Measurements from ENCODE around the gene NTNG1.

The NTNG1 gene

DNA sequence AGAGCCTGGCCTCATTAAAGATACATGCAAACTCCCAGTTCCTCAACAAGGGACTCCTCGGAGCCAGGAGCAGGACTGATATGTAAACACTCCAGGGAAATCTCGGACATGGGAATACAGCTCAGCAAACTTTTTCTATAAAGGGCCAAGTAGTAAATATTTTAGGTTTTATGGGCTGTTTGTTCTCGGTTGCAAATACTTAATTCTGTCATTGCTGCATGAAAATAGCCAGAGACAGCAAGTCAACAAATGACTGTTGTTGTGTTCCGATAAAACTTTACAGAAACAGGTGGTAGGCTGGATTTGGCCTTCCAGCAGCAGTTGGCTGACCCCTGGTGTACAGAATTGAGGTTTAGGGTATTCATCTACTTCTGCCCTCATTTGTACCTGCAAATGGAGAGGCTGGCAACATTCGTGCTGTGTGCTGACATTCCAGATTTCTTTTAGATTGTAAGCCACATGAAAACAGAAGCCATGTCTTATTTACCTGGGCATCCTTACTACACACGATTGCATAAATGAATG is 360.3 kb downstream of the NTNG1 start:
- DNase-seq (ENCODE audit: low spot score in 2 of 2) = no peak
- ATAC-seq (replicated peaks; ENCODE audit: extremely low read depth, poor library complexity, severe bottlenecking) = no peak
- H3K27me3 Mint-ChIP-seq = peaks cover 15% of the 10 kb centered on the region
- no peaks in the 10 kb centered on the region for H3K9me3 Mint-ChIP-seq
- no peak overlapping the region for H3K4me3 Mint-ChIP-seq
- no peaks in the 10 kb centered on the region for H3K36me3 Mint-ChIP-seq (ENCODE audit: insufficient read depth)
- no peaks in the 10 kb centered on the region for H3K4me1 Mint-ChIP-seq
- no peak overlapping the region for H3K27ac Mint-ChIP-seq (ENCODE audit: low read depth)

- H3K4me1 Mint-ChIP-seq = no peaks in the 10 kb centered on the region
Observed at GRCh38 chr1:107510347-107510746, 369.5 kb downstream of the NTNG1 start.

GRCh38 chr1:107512836-107513235 is 372.0 kb downstream of the NTNG1 start:
- no peaks in the 10 kb centered on the region for H3K4me1 Mint-ChIP-seq
- H3K27me3 Mint-ChIP-seq = peaks cover 9% of the 10 kb centered on the region
- H3K9me3 Mint-ChIP-seq = no peaks in the 10 kb centered on the region
- H3K27ac Mint-ChIP-seq (ENCODE audit: low read depth) = no peak overlapping the region
- no peaks in the 10 kb centered on the region for H3K36me3 Mint-ChIP-seq (ENCODE audit: insufficient read depth)
- H3K4me3 Mint-ChIP-seq = no peak overlapping the region
- DNase-seq (ENCODE audit: low spot score in 2 of 2) = no peak
- ATAC-seq (replicated peaks; ENCODE audit: extremely low read depth, poor library complexity, severe bottlenecking) = no peak

More at GRCh38 chr1:107510347-107510746, 369.5 kb downstream of the NTNG1 start:
- no peak overlapping the region for H3K4me3 Mint-ChIP-seq
- peaks cover 9% of the 10 kb centered on the region for H3K27me3 Mint-ChIP-seq
- H3K9me3 Mint-ChIP-seq = no peaks in the 10 kb centered on the region
- no peak overlapping the region for H3K27ac Mint-ChIP-seq (ENCODE audit: low read depth)
- H3K36me3 Mint-ChIP-seq (ENCODE audit: insufficient read depth) = no peaks in the 10 kb centered on the region
- no peak for DNase-seq (ENCODE audit: low spot score in 2 of 2)
- no peak for ATAC-seq (replicated peaks; ENCODE audit: extremely low read depth, poor library complexity, severe bottlenecking)

- Mint-ChIP-seq H3K27me3 (peaks cover 19% of the 10 kb centered on the region), H3K27ac (ENCODE audit: low read depth) (no peak overlapping the region), H3K36me3 (ENCODE audit: insufficient read depth) (no peaks in the 10 kb centered on the region), H3K4me3 (no peak overlapping the region), H3K4me1 (no peaks in the 10 kb centered on the region), H3K9me3 (no peaks in the 10 kb centered on the region)
- DNase-seq (ENCODE audit: low spot score in 2 of 2) (no peak), ATAC-seq (replicated peaks; ENCODE audit: extremely low read depth, poor library complexity, severe bottlenecking) (no peak)
Observed at GRCh38 chr1:107514841-107515240, 374.0 kb downstream of the NTNG1 start.

GRCh38 chr1:107515702-107516101 is 374.9 kb downstream of the NTNG1 start:
- no peaks in the 10 kb centered on the region for H3K9me3 Mint-ChIP-seq
- H3K36me3 Mint-ChIP-seq (ENCODE audit: insufficient read depth) = no peaks in the 10 kb centered on the region
- peaks cover 22% of the 10 kb centered on the region for H3K27me3 Mint-ChIP-seq
- no peaks in the 10 kb centered on the region for H3K4me1 Mint-ChIP-seq
- H3K27ac Mint-ChIP-seq (ENCODE audit: low read depth) = no peak overlapping the region
- DNase-seq (ENCODE audit: low spot score in 2 of 2) = no peak
- no peak for ATAC-seq (replicated peaks; ENCODE audit: extremely low read depth, poor library complexity, severe bottlenecking)
- no peak overlapping the region for H3K4me3 Mint-ChIP-seq

- H3K36me3 Mint-ChIP-seq (ENCODE audit: insufficient read depth) = no peaks in the 10 kb centered on the region
- H3K4me1 Mint-ChIP-seq = no peaks in the 10 kb centered on the region
- no peaks in the 10 kb centered on the region for H3K9me3 Mint-ChIP-seq
- DNase-seq (ENCODE audit: low spot score in 2 of 2) = no peak
- no peak overlapping the region for H3K27ac Mint-ChIP-seq (ENCODE audit: low read depth)
- no peak overlapping the region for H3K4me3 Mint-ChIP-seq
- ATAC-seq (replicated peaks; ENCODE audit: extremely low read depth, poor library complexity, severe bottlenecking) = no peak
- H3K27me3 Mint-ChIP-seq = peaks cover 31% of the 10 kb centered on the region
Observed at GRCh38 chr1:107523061-107523460, 382.2 kb downstream of the NTNG1 start.

- no peak overlapping the region for H3K27ac Mint-ChIP-seq (ENCODE audit: low read depth)
- no peaks in the 10 kb centered on the region for H3K4me1 Mint-ChIP-seq
- no peaks in the 10 kb centered on the region for H3K9me3 Mint-ChIP-seq
- ATAC-seq (replicated peaks; ENCODE audit: extremely low read depth, poor library complexity, severe bottlenecking) (no peak), DNase-seq (ENCODE audit: low spot score in 2 of 2) (no peak)
- peaks cover 38% of the 10 kb centered on the region for H3K27me3 Mint-ChIP-seq
- no peak overlapping the region for H3K4me3 Mint-ChIP-seq
- H3K36me3 Mint-ChIP-seq (ENCODE audit: insufficient read depth) = no peaks in the 10 kb centered on the region
Observed at GRCh38 chr1:107523736-107524135, 382.9 kb downstream of the NTNG1 start.

- DNase-seq (ENCODE audit: low spot score in 2 of 2) = no peak
Observed at GRCh38 chr1:107524301-107524700, 383.5 kb downstream of the NTNG1 start.

DNA sequence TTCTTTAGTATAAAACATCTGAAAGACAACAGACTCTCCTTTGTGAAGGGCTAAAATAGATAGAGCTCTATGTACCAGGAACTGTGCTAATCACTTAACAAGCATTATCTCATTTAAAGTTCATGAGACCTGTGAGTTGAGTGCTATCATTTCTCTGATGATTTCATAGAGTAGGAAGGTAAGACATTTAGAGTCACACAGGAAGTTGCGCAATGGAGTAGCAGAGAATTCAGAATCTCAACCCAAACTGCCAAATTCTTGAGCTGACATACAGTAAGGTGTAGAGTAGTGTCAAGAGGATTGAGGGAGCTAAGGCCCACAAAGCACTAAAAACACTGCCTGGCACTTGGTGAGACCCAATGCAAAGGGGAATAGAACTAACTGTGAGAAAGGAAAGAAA is 384.3 kb downstream of the NTNG1 start:
- no peak overlapping the region for H3K4me3 Mint-ChIP-seq
- peaks cover 27% of the 10 kb centered on the region for H3K27me3 Mint-ChIP-seq
- H3K27ac Mint-ChIP-seq (ENCODE audit: low read depth) = no peak overlapping the region
- H3K4me1 Mint-ChIP-seq = no peaks in the 10 kb centered on the region
- DNase-seq (ENCODE audit: low spot score in 2 of 2) (no peak), ATAC-seq (replicated peaks; ENCODE audit: extremely low read depth, poor library complexity, severe bottlenecking) (no peak)
- no peaks in the 10 kb centered on the region for H3K9me3 Mint-ChIP-seq
- H3K36me3 Mint-ChIP-seq (ENCODE audit: insufficient read depth) = no peaks in the 10 kb centered on the region

More at GRCh38 chr1:107524301-107524700, 383.5 kb downstream of the NTNG1 start:
- Mint-ChIP-seq H3K36me3 (ENCODE audit: insufficient read depth) (no peaks in the 10 kb centered on the region), H3K27me3 (peaks cover 35% of the 10 kb centered on the region), H3K27ac (ENCODE audit: low read depth) (no peak overlapping the region), H3K4me3 (no peak overlapping the region), H3K9me3 (no peaks in the 10 kb centered on the region), H3K4me1 (no peaks in the 10 kb centered on the region)
- ATAC-seq (replicated peaks; ENCODE audit: extremely low read depth, poor library complexity, severe bottlenecking) = no peak

DNA sequence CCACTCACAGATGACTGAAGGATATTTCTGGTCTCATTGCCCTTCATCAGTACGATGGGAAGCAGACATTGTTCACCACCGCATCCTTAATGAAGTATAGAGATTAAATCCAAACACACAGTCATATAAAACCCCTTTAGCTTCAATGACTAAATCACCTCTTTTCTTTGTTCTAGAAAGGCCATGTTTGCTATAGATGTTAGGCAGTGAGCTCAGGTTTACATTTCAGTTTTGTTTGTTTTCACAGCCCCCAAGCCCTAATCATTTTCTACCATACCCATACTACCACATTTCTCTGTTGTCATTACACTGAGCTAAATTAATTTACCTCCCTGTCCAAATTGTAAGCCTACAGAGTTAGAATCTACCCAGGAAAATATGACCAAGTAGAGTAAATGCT is 385.1 kb downstream of the NTNG1 start:
- H3K9me3 Mint-ChIP-seq = no peaks in the 10 kb centered on the region
- no peak overlapping the region for H3K27ac Mint-ChIP-seq (ENCODE audit: low read depth)
- no peak overlapping the region for H3K4me3 Mint-ChIP-seq
- DNase-seq (ENCODE audit: low spot score in 2 of 2) (no peak), ATAC-seq (replicated peaks; ENCODE audit: extremely low read depth, poor library complexity, severe bottlenecking) (no peak)
- peaks cover 34% of the 10 kb centered on the region for H3K27me3 Mint-ChIP-seq
- no peaks in the 10 kb centered on the region for H3K4me1 Mint-ChIP-seq
- H3K36me3 Mint-ChIP-seq (ENCODE audit: insufficient read depth) = no peaks in the 10 kb centered on the region

DNA sequence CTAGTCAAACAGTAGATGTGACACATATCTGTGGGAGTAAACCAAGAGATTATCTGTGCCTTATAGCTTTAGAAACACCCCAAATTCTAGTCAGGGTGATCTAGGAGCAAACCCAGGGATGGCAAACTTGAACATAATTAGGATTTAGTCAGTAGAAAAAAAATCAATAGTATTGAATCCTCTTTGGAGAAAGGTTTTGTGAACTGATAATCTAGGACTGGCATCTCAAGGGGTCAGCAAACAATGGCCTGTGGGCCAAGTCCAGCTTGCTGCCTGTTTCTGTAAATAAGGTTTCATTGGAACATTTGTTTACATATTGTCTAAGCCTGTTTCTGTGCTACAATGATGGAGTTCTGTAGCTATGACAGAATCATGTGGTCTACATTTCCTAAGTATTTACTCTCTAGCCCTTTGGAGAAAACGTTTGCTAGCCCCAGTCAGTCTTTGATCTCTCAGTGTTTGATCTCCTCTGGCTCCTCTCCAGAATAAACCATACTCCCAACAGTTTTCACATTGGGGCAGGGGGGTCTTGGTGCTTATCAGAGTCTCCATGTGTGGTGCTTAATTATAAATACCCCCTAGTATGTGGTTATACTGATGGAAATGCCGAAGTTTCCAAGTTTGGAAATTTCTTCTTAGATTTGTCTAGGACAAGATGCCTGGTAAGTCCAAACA is 385.8 kb downstream of the NTNG1 start:
- no peak for DNase-seq (ENCODE audit: low spot score in 2 of 2)
- Mint-ChIP-seq H3K27me3 (peaks cover 41% of the 10 kb centered on the region), H3K9me3 (no peaks in the 10 kb centered on the region), H3K4me3 (no peak overlapping the region), H3K27ac (ENCODE audit: low read depth) (no peak overlapping the region), H3K4me1 (no peaks in the 10 kb centered on the region), H3K36me3 (ENCODE audit: insufficient read depth) (no peaks in the 10 kb centered on the region)
- no peak for ATAC-seq (replicated peaks; ENCODE audit: extremely low read depth, poor library complexity, severe bottlenecking)

GRCh38 chr1:107529511-107530149 is 388.8 kb downstream of the NTNG1 start:
- no peak overlapping the region for H3K4me3 Mint-ChIP-seq
- no peaks in the 10 kb centered on the region for H3K4me1 Mint-ChIP-seq
- H3K27ac Mint-ChIP-seq (ENCODE audit: low read depth) = no peak overlapping the region
- peaks cover 50% of the 10 kb centered on the region for H3K27me3 Mint-ChIP-seq
- DNase-seq (ENCODE audit: low spot score in 2 of 2) (no peak), ATAC-seq (replicated peaks; ENCODE audit: extremely low read depth, poor library complexity, severe bottlenecking) (peak; percentile 36)
- H3K36me3 Mint-ChIP-seq (ENCODE audit: insufficient read depth) = no peaks in the 10 kb centered on the region
- no peaks in the 10 kb centered on the region for H3K9me3 Mint-ChIP-seq

GRCh38 chr1:107530543-107530942 is 389.7 kb downstream of the NTNG1 start:
- DNase-seq (ENCODE audit: low spot score in 2 of 2) = no peak
- Mint-ChIP-seq H3K27ac (ENCODE audit: low read depth) (no peak overlapping the region), H3K36me3 (ENCODE audit: insufficient read depth) (no peaks in the 10 kb centered on the region), H3K9me3 (no peaks in the 10 kb centered on the region), H3K4me1 (no peaks in the 10 kb centered on the region), H3K4me3 (no peak overlapping the region), H3K27me3 (peaks cover 50% of the 10 kb centered on the region)
- no peak for ATAC-seq (replicated peaks; ENCODE audit: extremely low read depth, poor library complexity, severe bottlenecking)
